Measurements from ENCODE around the gene SNX20.

The SNX20 gene, protein sequence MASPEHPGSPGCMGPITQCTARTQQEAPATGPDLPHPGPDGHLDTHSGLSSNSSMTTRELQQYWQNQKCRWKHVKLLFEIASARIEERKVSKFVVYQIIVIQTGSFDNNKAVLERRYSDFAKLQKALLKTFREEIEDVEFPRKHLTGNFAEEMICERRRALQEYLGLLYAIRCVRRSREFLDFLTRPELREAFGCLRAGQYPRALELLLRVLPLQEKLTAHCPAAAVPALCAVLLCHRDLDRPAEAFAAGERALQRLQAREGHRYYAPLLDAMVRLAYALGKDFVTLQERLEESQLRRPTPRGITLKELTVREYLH

DNA sequence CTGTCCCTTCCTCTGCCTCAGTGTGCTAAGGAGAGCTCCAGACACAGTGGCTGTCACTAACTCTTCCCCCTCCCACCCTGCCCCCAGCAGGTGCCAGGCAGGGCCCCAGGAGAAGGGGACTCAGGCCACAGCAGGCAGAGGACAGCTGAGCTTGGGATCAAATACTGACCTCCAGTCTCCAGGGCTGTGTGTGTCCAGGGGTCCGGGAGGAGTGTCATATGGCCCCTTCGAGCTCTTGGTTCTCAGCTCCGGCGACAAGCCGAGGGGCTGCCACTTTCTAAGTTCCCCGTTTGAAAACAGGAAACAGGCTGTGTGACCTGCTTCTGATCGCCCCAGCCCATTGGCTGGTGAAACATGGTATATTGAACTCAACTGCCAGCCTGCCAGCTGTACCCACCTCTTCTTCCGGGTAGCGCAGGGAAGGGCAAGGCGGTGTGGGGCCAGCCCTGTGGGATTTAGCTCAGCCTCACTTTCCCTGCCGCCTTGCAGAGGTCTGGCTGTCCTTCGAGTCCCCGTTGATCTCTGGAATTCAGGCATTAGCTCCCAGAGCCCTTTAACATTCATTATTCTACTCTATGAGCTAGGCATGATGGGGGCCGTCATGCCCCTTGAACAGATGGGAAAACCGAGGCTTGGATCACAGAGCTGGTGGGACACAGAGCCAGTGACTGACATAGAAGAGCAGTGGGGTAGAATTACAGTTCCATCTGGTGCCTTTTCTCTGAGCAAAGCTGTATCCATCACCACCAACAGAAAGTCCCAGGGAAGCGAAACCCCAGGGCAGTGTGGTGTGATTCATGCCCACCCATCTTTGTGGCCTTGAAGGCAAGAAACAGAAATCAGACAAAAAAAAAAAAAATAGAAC is at the start of gene SNX20:
Gene SNX20 (minus strand): TSS at position 292 of the 865 bp plus-strand sequence. CDS start 3,786 bp downstream, outside the sequence.
- no peak for DNase-seq

DNA sequence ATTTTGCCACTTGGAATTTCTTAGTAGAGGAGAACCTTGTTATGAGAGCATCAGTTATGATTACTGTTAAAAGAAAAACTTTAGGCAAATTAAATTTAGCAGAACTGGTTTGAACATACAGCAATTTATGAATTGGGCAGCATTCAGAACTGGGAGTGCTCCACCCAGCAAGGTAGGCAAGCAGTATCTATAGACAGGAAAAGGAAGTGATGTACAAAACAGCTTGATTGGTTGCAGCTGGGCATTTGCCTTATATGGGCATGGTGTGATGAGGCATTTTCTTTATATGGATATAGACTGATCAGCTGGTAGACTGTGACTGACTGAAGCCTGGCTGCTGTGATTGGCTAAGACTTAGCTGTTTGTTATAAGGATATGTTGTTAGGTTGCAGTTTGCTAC is 43.2 kb upstream of the SNX20 start:
- no peak for DNase-seq

DNA sequence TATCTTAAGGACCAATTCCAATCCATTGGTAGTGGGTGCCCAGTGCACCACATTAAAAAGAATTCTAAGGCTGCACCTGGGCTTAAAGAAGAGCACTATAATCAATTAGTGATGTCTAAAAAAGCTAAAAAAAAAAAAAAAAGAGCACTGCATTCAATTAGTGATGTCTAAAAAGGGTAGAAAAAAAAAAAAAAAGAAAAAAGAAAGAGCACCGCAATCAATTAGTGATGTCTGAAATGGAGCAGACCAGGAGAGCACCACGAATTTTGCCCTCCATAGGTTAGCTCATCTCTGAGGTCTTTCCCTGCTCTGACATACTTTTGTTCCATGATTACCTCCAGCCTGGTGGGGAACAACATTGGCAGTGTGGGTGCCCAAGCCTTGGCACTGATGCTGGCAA is 41.8 kb upstream of the SNX20 start:
- no peak for DNase-seq

DNA sequence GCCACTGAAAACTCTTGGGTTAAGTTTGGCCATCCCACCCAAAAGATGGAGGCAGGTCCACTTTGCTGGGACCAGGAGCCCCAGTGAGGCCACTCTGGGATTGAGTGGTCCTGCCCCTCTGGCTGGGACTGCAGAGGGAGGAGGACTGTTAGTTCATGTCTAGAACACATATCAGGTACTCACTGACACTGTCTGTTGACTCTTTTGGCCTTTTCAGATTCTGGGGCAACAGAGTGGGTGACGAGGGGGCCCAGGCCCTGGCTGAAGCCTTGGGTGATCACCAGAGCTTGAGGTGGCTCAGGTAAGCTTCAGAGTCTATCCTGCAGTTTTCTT is 41.3 kb upstream of the SNX20 start:
- no peak for DNase-seq

DNA sequence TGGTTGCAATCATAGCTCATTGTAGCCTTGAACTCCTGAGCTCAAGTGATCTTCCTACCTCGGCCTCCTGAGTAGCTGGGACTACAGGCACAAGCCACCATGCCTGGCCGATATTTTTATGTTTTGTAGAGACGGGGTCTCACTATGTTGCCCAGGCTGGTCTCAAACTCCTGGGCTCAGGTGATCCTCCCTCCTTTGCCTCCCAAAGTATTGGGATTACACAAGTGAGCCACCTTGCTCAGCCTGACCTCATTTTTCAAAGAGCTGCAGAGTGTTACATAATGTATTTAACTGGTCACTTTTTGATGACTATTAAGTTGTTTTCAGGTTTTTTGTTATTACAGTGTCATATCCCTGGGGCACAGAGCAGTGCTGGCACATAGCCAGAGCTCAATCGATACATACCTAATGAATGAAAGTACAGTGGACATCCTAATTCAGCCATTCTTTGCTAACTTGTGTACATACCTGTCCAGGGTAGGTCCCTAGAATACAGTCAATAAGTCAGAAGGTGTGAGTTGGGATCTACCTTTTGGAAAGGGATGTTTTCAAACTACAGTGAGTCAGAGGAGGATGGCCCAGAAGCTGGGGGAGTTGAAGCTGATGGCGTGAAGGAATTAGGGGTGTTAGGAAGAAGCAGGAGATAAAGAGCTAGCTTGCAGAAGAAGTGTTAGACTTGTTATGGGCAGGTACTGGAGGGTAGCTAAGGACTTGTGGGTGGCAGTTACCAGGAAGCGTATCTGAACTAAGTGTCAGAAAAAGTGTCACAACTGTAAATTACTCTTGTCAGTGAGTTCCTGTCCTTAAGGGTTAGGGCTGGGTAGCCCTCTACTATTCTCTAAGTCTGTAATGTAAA is 40.7 kb upstream of the SNX20 start:
- DNase-seq, result no peak

DNA sequence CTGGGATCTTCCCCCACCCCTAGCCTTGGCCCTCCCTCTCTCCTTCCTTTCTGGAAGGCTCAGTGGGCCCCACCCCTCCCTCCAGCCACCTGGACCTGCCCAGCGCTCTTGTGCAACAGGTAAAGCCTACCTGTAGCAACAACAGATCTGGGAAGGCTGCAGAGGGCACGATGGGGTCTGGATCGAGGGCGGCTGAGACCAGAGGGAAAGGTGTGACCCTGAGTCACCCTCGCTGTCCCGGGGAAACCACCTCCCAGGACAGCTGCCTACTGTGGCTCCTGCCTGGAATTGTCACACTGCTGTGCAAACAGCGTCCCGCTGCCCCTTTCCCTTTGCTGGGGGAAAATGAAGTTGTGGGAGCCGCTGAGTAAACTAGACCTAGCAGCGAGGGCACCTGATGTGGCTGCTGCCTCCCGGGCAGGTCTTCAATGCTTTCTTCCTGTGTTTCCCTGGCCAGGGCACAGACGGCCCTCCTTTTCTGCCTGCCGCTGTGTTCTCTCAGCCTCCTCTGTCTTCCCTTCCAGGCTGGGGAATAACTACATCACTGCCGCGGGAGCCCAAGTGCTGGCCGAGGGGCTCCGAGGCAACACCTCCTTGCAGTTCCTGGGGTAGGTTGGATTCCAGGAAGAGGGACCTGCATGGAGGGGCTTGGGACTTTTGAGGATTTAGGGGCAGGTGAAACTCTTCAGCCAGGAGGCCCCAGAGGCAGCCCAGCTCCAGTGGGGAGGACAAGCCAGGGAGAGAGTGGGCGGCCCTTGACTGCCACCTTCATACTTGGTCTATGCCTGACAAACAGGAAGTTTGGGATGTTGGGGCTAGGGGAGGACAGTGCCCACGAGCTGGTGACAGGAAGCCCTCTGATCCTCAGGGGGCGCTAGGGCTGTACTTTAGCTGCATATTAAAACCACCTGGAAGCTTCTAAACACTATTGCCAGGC is 38.6 kb upstream of the SNX20 start:
- DNase-seq, result no peak

DNA sequence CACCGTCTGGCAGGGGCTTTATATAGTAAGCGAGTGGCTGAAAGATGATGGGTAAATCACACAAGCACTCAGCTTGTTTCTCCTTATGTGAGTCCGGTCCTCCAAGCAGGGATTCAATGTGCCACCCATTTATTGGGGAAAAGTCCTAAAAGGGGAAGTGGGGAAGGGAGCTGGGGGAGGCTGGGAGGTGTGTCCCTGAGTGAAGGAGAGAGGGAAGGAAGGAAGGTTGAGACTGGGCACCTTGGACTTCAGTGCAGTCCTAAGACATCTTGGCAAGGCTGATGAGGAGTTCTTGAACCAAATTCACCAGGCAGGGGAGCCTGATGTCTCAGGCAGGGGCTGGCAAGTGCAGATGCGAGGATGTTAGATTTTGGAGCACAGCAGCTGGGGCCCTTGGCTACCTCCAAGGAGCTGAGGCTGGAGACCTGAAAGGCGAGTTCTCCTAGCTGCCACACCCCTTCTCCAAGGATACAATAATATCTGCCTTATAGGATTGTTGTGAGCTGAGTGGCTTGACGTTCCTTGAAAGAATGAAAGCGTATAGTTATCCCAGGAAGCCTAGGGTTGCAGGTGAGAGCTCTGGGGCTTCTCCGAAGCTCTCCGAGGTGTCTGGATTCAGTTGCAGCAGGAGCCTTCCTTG is 37.8 kb upstream of the SNX20 start:
- DNase-seq, result no peak

DNA sequence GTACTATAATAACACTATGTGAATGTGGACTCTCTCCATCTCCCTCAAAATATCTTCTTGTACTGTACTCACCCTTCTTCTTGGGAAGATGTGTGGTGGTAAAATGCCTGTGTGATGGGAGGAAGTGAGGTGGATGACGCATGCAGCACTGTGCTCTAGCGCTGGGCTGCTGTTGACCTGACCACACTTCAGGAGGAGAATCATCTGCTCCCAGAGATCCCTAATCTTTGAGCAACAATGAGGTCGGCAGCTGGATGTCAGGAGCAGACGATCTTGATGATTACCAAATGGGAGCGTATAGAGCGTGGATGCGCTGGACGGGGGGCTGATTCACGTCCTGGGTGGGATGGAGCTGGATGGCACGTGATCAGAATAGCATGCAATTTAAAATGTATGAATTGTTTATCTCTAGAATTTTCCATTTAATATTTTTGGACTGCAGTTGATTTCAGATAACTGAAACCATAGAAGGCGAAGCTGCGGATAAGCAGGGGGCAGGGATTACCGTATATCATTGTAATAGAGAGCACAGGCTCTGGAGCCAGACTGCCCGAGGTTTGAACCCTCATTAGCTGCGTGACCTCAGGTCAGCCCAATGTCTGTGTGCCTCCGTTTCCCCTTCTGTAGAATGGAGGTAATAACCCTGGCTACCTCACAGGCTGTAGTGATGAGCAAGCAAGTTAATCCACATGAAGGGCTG is 37.1 kb upstream of the SNX20 start:
- DNase-seq, result no peak

DNA sequence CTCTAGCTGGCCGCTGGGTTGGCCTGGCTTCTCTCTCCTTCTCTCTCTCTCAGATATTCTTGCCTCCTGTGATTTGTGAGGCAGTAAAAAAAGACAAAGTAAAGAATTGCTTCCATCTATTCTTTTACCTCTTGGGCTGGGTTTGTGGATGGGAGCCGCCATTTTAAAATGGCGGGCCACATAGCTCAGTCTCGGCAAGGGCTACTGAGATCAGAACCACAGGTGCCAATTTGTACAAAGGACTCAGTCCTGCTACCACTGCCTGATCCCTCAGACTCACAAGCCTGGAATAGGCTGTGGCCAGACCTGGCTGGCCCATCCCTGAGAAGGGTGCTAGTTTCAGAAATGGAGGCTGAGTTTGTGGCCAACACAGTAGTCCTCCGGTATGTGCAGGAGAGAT is 36.4 kb upstream of the SNX20 start:
- no peak for DNase-seq

DNA sequence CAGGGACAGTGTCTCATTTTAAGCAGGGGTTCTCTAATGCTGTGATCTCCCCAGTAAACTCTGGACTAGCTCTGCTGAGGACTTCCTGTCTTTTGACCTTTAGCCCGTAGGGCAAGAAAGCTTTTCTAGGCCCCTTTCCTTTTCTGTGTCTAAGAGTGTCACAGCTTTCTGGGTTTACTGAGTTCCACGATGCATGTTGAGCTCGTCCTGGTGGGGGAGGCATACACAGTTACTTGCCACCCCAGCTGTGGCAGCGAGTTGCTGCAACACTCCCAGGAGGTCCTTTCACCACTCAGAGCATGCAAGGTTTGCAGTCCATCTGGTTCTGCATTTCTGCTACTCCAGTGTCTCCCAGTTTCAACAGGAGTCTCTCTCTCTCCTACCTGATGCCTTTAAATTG is 36.0 kb upstream of the SNX20 start:
- DNase-seq, result no peak

DNA sequence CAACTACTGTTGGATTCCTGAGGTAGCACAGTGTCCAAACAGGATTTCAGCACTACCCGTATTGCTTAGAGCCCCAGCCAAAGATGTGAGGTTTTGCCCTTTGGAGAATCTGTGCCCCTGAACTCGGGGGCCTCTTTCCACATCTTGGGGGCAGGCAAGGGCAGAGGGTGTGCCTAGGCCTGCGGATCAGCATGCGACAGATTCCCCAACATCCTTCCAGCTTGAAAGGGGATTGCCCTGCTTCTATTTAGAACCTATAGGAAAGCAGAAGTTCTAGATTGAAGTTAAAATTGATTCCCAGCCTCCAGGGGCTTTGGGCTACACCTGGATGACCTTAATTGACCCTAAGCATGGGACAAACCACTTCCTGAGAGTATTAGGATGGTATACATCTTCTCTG is 31.8 kb upstream of the SNX20 start:
- no peak for DNase-seq

DNA sequence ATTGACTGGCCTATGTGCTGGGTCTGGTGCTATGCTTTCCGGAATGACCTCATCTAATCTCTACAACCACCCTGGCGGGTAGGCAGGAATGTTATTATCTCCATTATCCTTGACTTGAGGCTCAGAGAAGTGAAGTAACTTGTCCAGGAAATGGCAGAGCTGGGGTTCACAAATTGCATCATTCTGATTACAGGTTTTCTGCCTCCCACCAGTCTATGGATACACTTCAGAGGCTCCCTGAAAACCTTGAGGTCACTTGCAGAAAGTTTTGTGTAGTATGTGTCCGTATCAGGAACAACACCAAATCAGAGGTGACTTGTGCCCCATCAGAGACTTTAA is 31.4 kb upstream of the SNX20 start:
- DNase-seq, result no peak

DNA sequence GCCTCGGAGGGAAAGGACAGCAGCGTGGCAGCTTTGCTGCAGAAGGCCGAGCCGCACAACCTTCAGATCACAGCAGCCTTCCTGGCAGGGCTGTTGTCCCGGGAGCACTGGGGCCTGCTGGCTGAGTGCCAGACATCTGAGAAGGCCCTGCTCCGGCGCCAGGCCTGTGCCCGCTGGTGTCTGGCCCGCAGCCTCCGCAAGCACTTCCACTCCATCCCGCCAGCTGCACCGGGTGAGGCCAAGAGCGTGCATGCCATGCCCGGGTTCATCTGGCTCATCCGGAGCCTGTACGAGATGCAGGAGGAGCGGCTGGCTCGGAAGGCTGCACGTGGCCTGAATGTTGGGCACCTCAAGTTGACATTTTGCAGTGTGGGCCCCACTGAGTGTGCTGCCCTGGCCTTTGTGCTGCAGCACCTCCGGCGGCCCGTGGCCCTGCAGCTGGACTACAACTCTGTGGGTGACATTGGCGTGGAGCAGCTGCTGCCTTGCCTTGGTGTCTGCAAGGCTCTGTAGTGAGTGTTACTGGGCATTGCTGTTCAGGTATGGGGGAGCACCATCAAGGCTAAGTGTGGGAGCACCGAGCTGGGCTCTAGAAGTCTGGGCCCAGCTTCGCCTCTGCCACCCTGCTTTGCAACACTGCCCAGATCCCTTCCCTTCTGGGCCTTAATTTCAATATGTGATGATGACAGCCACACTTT is 30.9 kb upstream of the SNX20 start:
- no peak for DNase-seq

DNA sequence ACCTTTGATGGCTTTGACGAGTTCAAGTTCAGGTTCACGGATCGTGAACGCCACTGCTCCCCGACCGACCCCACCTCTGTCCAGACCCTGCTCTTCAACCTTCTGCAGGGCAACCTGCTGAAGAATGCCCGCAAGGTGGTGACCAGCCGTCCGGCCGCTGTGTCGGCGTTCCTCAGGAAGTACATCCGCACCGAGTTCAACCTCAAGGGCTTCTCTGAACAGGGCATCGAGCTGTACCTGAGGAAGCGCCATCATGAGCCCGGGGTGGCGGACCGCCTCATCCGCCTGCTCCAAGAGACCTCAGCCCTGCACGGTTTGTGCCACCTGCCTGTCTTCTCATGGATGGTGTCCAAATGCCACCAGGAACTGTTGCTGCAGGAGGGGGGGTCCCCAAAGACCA is 29.9 kb upstream of the SNX20 start:
- DNase-seq, result no peak

DNA sequence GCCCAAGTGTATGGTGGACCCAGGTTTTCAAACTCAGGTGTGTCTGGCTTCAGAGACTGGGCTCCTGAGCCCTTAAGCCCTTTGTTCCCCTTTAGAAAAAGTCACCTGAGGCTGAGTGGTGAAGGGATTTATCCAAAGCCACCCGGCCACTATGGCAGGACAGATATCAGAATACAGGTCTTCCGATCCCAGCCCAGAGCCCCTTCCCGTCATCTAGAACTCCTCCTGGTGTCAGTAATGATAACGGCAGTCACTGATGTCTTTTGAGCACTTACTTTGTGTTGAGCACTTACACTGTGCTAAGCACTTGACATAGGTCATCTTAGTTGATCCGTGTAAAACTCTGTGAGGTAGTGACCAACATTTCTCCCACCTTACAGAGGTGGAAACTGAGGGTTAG is 28.9 kb upstream of the SNX20 start:
- no peak for DNase-seq

DNA sequence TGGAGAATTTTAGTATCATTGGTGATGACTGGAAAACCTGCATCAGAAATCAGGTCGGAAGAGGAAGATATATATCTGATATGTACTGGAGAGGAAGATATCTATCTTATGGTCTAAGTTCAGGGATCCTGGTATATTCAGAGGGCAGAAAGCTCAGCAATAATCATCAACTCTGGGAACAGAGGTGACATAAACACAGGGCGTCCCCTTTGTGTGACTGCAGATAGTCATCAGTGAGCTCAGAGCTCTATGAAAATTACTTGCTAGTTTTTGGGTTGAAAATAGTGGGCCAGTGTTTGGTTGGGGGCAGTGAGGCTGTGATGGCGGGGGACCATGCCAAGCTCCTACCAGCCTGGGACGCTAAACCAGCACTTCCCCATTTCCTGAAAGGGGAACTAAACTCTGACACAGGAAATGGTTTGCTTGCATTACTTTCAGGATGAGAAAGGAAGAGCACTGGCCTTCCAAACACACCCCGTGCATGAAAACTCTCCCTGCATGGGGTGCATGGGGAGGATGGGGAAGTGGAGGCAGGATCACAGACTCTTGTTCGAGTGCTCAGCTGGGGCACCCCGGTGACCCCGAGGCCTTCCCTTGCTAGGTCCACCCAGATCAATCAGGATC is 28.1 kb upstream of the SNX20 start:
- no peak for DNase-seq

DNA sequence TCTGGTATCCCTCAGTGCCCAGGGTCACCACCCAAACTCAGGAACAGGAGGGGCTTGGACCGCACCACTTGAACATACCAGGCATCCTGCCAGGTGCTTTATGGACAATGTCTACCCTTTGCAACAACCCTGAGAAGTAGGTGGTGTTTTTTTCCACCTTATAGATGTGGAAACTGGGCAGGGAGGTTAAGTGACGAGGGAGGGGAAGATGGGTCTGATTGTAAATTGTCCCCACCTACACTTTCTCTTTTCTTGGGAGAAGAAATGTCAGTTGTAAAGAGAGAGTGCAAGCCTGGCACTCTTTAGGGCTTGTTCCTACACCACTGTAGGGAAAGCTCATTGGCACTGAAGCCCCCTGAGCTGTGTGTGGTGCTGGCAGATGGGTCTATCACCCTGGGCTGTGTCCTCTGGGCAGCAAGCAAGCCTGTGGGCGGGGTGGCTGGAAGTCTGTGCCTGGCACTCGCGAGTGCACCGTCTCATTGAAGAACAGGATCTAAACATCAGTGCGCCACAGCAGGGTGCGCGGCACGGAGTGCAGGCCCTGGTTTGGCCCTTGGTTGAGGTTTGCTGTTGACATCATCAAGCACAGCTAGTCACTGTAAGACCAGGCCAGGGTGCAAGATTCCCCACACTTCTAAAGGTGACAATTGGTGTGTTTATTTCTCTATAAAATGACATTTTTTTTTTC is 27.4 kb upstream of the SNX20 start:
- DNase-seq, result no peak

DNA sequence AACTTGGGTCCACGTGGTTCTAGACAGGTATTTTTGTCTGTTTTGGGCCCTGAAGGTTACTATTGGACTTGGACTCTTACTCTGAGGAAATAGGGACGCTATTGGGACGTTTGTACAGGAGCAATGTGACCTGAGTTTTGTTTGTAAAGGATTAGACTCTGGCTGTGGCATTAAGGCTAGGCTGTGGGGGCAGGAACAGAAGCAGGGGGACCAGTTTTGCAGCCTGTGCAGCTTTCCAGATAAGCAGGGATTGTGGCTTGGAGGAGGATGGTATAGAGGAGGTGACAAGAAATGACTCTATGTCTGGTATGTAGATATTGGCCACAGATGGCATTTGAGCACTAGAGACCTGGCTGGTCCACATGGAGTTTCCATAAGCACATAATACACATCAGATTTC is 25.1 kb upstream of the SNX20 start:
- DNase-seq, result no peak

DNA sequence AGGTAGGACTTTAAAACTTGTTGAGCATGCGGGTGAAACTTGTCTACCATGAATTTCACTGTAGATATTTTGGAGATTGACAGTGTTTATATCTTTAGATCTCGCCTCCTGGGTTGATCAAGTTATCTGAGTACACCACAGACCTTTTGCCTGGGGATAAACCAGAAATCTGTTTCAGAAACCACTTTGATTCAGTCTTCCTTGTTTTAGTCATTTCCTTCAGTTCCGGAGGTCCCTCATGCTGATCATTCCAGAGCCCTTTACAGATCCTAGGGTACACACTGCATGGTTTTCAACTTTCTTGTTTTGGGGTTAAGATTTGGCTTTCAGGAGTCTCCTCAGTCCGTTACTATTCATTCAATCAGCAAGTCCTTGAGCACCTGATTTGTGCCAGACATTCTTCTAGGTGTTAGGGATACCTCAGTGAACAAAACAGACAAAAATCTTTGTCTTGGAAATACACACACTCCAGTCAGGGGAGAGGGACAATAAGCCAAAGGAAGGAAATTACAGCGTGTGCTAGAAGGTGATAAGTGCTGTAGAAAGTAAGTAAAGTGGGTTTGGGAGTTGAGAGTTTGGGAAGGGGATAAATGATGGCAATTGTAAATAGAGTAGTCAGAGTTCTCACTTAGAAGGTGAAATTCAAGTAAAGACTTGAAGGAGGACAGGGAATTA is 24.5 kb upstream of the SNX20 start:
- DNase-seq, result no peak

Data from eye (tissue), 1 donor.